ENCODE measurements around the gene C1QTNF8. TPM values are rescaled to one million over a fixed set of nuclear protein-coding genes. Genes with fewer than 3 reads are reported as not detected.

C1QTNF8 gene
- total and polyA plus RNA-seq, 2 of the 13 experiments (the other 11 are each of a cell fraction or from before 2014, with no cell fraction given), result 0.09 TPM; not detected in 1

GRCh38 chr16:1137604-1138003, 41.6 kb upstream of the C1QTNF8 start (continued):
- no peak for TF ChIP-seq DNMT1 (CRISPR knock-in tag; IDR thresholded peaks at IDR 0.05)
- no peak for TF ChIP-seq ZBTB39 (CRISPR knock-in tag; IDR thresholded peaks at IDR 0.05)
- no peak for TF ChIP-seq PAWR (CRISPR knock-in tag; IDR thresholded peaks at IDR 0.05; ENCODE audit: borderline replicate concordance)
- TF ChIP-seq ISL2 (CRISPR knock-in tag; IDR thresholded peaks at IDR 0.05), result no peak
- no peak for TF ChIP-seq ZNF672 (CRISPR knock-in tag; IDR thresholded peaks at IDR 0.05)
- peak; percentile 43; the same call in 1 of the 2 replicates for TF ChIP-seq TBX2 (CRISPR knock-in tag; IDR thresholded peaks at IDR 0.05; ENCODE audit: borderline replicate concordance)
- TF ChIP-seq ZNF598 (CRISPR knock-in tag; IDR thresholded peaks at IDR 0.05; ENCODE audit: borderline replicate concordance), result no peak
- TF ChIP-seq TRAFD1 (CRISPR knock-in tag; IDR thresholded peaks at IDR 0.05; ENCODE audit: borderline replicate concordance), result no peak
- no peak for TF ChIP-seq ZNF30 (CRISPR knock-in tag; IDR thresholded peaks at IDR 0.05)
- TF ChIP-seq ZBED4 (CRISPR knock-in tag; IDR thresholded peaks at IDR 0.05; ENCODE audit: borderline replicate concordance), result no peak
- peak; percentile 68 for TF ChIP-seq ZGPAT (CRISPR knock-in tag; IDR thresholded peaks at IDR 0.05)
- no peak for TF ChIP-seq TEAD2 (CRISPR knock-in tag; IDR thresholded peaks at IDR 0.05)
- no peak for TF ChIP-seq CBX1 (IDR thresholded peaks at IDR 0.05; ENCODE audit: low read depth)
- no peak for TF ChIP-seq ZNF530 (CRISPR knock-in tag; IDR thresholded peaks at IDR 0.05; ENCODE audit: low read depth)
- TF ChIP-seq ZNF569 (CRISPR knock-in tag; IDR thresholded peaks at IDR 0.05; ENCODE audit: borderline replicate concordance), result no peak
- peak; percentile 48; the same call in 1 of the 2 replicates for TF ChIP-seq ZBTB43 (CRISPR knock-in tag; conservative IDR thresholded peaks at IDR 0.05)
- no peak for TF ChIP-seq AGO2 (optimal IDR thresholded peaks at IDR 0.05; ENCODE audit: low read depth, low read length)
- peak; percentile 40; the same call in 1 of the 2 replicates for TF ChIP-seq ZBTB20 (CRISPR knock-in tag; IDR thresholded peaks at IDR 0.05; ENCODE audit: borderline replicate concordance, low read depth)
- no peak for TF ChIP-seq ZNF446 (CRISPR knock-in tag; IDR thresholded peaks at IDR 0.05)
- TF ChIP-seq ZBTB21 (CRISPR knock-in tag; IDR thresholded peaks at IDR 0.05), result peak; percentile 72
- peak; percentile 67; the same call in 1 of the 2 replicates for TF ChIP-seq ZNF792 (CRISPR knock-in tag; IDR thresholded peaks at IDR 0.05)
